Stimulated activated naive CD4-positive, alpha-beta T cell (primary cell): ENCODE results near the gene SLC29A3.
A peak's percentile ranks its signal among the peaks of the same experiment; 100 is the strongest.

Experiments
- DNase-seq, 6 experiments: peaks; one replicate each; lab custom pipeline; 2025; lab: John Stamatoyannopoulos, UW

Gene SLC29A3

GRCh38 chr10:71321386-71321785 lies 2.3 kb downstream of the SLC29A3 start:
- DNase-seq, result no peak

- DNase-seq, result peak in 2 of 6 experiments; percentile 5 to 15
Observed at GRCh38 chr10:71323407-71323806, 4.3 kb downstream of the SLC29A3 start.

- no peak for DNase-seq
Observed at GRCh38 chr10:71324743-71325142, 5.7 kb downstream of the SLC29A3 start.

GRCh38 chr10:71325267-71325666 lies 6.2 kb downstream of the SLC29A3 start:
- DNase-seq, result no peak

GRCh38 chr10:71326464-71326881 lies 7.4 kb downstream of the SLC29A3 start:
- no peak for DNase-seq

GRCh38 chr10:71330789-71331404 lies 11.8 kb downstream of the SLC29A3 start:
- no peak for DNase-seq

GRCh38 chr10:71331736-71332135 lies 12.7 kb downstream of the SLC29A3 start:
- DNase-seq, result no peak

- no peak for DNase-seq
Observed at GRCh38 chr10:71332466-71332865, 13.4 kb downstream of the SLC29A3 start.

- no peak for DNase-seq
Observed at GRCh38 chr10:71333129-71333887, 14.2 kb downstream of the SLC29A3 start.

GRCh38 chr10:71334221-71334791 lies 15.2 kb downstream of the SLC29A3 start:
- DNase-seq, result no peak

- DNase-seq, result no peak
Observed at GRCh38 chr10:71335173-71335708, 16.2 kb downstream of the SLC29A3 start.

- no peak for DNase-seq
Observed at GRCh38 chr10:71336632-71337031, 17.6 kb downstream of the SLC29A3 start.

- DNase-seq, result no peak
Observed at GRCh38 chr10:71337219-71337701, 18.2 kb downstream of the SLC29A3 start.

- DNase-seq, result no peak
Observed at GRCh38 chr10:71338728-71339495, 19.9 kb downstream of the SLC29A3 start.

GRCh38 chr10:71339796-71340589 lies 20.9 kb downstream of the SLC29A3 start:
- no peak for DNase-seq

- DNase-seq, result no peak
Observed at GRCh38 chr10:71342573-71343391, 23.7 kb downstream of the SLC29A3 start.

- no peak for DNase-seq
Observed at GRCh38 chr10:71343392-71343773, 24.3 kb downstream of the SLC29A3 start.

GRCh38 chr10:71344154-71344925 lies 25.3 kb downstream of the SLC29A3 start:
- no peak for DNase-seq

GRCh38 chr10:71344993-71345480 lies 26.0 kb downstream of the SLC29A3 start:
- no peak for DNase-seq
